Endothelial cell (in vitro differentiated cells): ENCODE data around the gene GAS2L3. TPM values are rescaled to one million over a fixed set of nuclear protein-coding genes. Genes with fewer than 3 reads are reported as not detected.
"Not testable (repeated sequence)": the region's sequence is repeated elsewhere in the genome, so short reads cannot be mapped to it uniquely, and the experiment has no call there.

Experiments used
- DNase-seq: peaks from one replicate; pipeline ENCODE4 v3.0.0; 2021; ENCODE audit warnings: low spot score
- H3K27ac Mint-ChIP-seq: one replicate; pipeline ENCODE4 v1.8.0; 2021; ENCODE audit warnings: mixed read lengths, inconsistent platforms; ENCODE audit not compliant: unreplicated experiment
- H3K27me3 Mint-ChIP-seq: one replicate; pipeline ENCODE4 v1.8.0; 2021; ENCODE audit warnings: mild to moderate bottlenecking, moderate library complexity, mixed read lengths, inconsistent platforms; ENCODE audit not compliant: unreplicated experiment
- H3K36me3 Mint-ChIP-seq: one replicate; pipeline ENCODE4 v1.8.0; 2021; ENCODE audit warnings: mild to moderate bottlenecking, low read depth, mixed read lengths, inconsistent platforms; ENCODE audit not compliant: unreplicated experiment
- H3K4me1 Mint-ChIP-seq: one replicate; pipeline ENCODE4 v1.8.0; 2021; ENCODE audit warnings: mild to moderate bottlenecking, mixed read lengths, inconsistent platforms; ENCODE audit not compliant: unreplicated experiment
- H3K4me3 Mint-ChIP-seq: one replicate; pipeline ENCODE4 v1.8.0; 2021; ENCODE audit warnings: mild to moderate bottlenecking, mixed read lengths, inconsistent platforms; ENCODE audit not compliant: unreplicated experiment
- H3K9me3 Mint-ChIP-seq: one replicate; pipeline ENCODE4 v1.8.0; 2021; ENCODE audit warnings: mixed read lengths, inconsistent platforms; ENCODE audit not compliant: unreplicated experiment
- total RNA-seq: library from RNA; stranded (reverse); fragmentation: NEBNext Ultra II Directional; extraction: Animal tissue kit (Norgen Biotek cat#: 25700); gene quantifications from one replicate; pipeline ENCODE4 v1.2.1, GENCODE V29; 2021; ENCODE audit not compliant: unreplicated experiment
- TF ChIP-seq, protein P1 (sequence below): fragments of 200-600 bp; sonication (generic); IDR thresholded peaks from one replicate; pipeline ENCODE4 v1.5.0; 2021; ENCODE audit warnings: antibody characterized with exemption; ENCODE audit not compliant: unreplicated experiment

GAS2L3 gene
- total RNA-seq, 1 donor from 2014 or later = 55.6 TPM

DNA sequence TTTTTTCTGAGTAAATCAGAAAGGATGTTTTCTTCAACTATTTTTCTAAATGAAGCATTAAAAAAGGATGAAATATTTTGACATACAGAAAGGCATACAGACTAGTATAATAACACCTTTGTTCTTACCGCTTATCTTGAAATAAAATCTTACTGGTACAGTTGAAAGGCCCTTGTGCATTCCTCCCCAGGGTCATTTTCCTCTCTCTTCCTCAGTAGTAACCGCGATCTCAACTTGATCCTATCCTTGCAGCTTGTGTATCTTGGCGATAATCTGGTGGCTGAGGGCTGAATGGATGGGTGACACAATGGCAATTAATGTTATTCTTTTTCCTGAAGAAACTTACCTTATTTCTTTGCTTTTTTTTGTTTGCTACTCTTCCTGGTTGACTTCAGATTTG, 18.5 kb downstream of the GAS2L3 start:
- no peak overlapping the region for H3K27ac Mint-ChIP-seq
- H3K27me3 Mint-ChIP-seq = peaks cover 2% of the 10 kb centered on the region
- no peaks in the 10 kb centered on the region for H3K9me3 Mint-ChIP-seq
- TF ChIP-seq, protein P1, sequence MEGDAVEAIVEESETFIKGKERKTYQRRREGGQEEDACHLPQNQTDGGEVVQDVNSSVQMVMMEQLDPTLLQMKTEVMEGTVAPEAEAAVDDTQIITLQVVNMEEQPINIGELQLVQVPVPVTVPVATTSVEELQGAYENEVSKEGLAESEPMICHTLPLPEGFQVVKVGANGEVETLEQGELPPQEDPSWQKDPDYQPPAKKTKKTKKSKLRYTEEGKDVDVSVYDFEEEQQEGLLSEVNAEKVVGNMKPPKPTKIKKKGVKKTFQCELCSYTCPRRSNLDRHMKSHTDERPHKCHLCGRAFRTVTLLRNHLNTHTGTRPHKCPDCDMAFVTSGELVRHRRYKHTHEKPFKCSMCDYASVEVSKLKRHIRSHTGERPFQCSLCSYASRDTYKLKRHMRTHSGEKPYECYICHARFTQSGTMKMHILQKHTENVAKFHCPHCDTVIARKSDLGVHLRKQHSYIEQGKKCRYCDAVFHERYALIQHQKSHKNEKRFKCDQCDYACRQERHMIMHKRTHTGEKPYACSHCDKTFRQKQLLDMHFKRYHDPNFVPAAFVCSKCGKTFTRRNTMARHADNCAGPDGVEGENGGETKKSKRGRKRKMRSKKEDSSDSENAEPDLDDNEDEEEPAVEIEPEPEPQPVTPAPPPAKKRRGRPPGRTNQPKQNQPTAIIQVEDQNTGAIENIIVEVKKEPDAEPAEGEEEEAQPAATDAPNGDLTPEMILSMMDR = no peak
- H3K4me1 Mint-ChIP-seq = no peaks in the 10 kb centered on the region
- H3K4me3 Mint-ChIP-seq = no peak overlapping the region
- DNase-seq = no peak
- H3K36me3 Mint-ChIP-seq = peaks cover 14% of the 10 kb centered on the region

DNA sequence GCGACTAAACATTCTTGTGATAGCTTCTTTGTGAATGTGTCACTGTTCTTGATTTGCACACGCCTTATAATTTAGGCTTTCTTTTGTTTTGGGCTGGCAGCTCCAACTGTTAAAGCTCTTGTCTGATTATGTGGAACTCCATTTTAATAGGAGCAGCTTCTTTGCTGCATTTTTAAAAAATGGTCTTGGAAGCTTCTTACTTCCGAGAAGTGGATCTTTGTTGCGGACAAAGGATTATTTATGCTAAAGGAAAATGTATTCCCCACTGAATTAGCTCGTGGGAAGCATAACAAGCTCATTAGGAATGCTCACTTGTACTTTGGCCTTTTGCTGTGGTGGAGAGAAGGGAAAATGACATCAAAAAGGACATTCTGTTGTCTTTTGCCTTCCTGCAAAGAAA, 20.0 kb downstream of the GAS2L3 start:
- Mint-ChIP-seq H3K4me1 (no peaks in the 10 kb centered on the region), H3K4me3 (no peak overlapping the region), H3K27me3 (peaks cover 2% of the 10 kb centered on the region), H3K36me3 (peaks cover 8% of the 10 kb centered on the region), H3K27ac (no peak overlapping the region), H3K9me3 (no peaks in the 10 kb centered on the region)
- DNase-seq = no peak
- TF ChIP-seq, protein P1 = no peak

DNA sequence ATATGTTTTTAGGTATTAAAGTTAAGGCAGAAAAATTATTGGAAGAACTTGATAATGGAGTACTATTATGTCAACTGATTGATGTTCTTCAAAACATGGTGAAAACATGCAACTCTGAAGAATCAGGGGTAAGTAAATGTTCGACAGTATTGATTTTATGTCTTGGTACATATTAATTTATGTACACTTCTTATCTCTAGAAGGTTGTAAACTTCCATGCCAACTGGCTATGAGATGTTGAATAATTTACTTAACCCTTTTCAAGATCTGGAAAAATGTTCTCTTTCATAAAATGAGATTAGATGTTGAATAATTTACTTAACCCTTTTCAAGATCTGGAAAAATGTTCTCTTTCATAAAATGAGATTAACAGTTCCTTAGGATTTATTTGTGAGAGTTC, 28.1 kb downstream of the GAS2L3 start:
- H3K36me3 Mint-ChIP-seq = no peaks in the 10 kb centered on the region
- no peak overlapping the region for H3K4me3 Mint-ChIP-seq
- TF ChIP-seq, protein P1 = no peak
- no peak overlapping the region for H3K27ac Mint-ChIP-seq
- H3K9me3 Mint-ChIP-seq = no peaks in the 10 kb centered on the region
- peaks cover 3% of the 10 kb centered on the region for H3K4me1 Mint-ChIP-seq
- DNase-seq = no peak
- H3K27me3 Mint-ChIP-seq = no peaks in the 10 kb centered on the region

DNA sequence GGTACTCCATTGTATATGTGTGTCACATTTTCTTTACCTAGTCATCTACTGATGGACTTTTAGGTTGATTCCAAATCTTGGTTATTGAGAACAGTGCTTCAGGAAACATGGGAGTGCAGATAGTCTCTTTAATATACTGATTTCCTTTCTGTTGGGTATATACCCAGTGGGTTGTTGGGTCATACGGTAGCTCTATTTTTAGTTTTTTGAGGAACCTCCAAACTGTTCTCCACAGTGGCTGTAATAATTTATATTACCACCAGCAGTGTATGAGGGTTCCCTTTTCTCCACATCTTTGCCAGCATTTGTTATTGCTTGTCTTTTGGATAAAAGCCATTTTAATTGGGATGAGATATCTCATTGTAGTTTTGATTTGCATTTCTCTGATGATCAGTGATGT, 29.5 kb downstream of the GAS2L3 start:
- H3K4me3 Mint-ChIP-seq, H3K27ac Mint-ChIP-seq, DNase-seq, H3K4me1 Mint-ChIP-seq, H3K9me3 Mint-ChIP-seq, H3K36me3 Mint-ChIP-seq, H3K27me3 Mint-ChIP-seq: not testable (repeated sequence)

DNA sequence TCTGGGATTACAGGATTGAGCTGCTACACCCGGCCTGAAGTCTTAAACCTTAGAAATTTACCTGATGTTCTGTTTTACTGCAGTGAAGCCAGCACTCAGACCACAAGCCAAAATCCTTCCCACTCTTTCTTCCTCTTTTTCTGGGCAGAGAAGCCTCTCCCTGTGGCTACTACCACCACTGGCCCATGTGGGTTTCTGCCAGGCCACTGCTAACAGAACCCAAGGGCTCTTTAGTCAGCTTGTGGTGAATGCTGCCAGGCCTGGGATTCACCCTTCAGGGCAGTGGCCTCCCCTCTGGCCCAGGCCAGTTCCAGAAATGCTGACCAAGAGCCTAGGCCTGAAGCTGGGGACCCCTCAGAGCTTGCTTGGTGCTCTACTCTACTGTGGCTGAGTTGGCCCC, 35.3 kb downstream of the GAS2L3 start:
- Mint-ChIP-seq H3K27me3 (no peaks in the 10 kb centered on the region), H3K4me3 (no peak overlapping the region), H3K9me3 (no peaks in the 10 kb centered on the region), H3K4me1 (peaks cover 7% of the 10 kb centered on the region), H3K36me3 (peaks cover 26% of the 10 kb centered on the region), H3K27ac (no peak overlapping the region)
- TF ChIP-seq, protein P1 = no peak
- DNase-seq = no peak
